ENCODE measurements around the gene FREM3. TPM values are rescaled to one million over a fixed set of nuclear protein-coding genes. Genes with fewer than 3 reads are reported as not detected.
A peak's percentile ranks its signal among the peaks of the same experiment; 100 is the strongest.

The FREM3 gene
- total RNA-seq, 1 donor from 2014 or later, result 0.38 TPM

DNA sequence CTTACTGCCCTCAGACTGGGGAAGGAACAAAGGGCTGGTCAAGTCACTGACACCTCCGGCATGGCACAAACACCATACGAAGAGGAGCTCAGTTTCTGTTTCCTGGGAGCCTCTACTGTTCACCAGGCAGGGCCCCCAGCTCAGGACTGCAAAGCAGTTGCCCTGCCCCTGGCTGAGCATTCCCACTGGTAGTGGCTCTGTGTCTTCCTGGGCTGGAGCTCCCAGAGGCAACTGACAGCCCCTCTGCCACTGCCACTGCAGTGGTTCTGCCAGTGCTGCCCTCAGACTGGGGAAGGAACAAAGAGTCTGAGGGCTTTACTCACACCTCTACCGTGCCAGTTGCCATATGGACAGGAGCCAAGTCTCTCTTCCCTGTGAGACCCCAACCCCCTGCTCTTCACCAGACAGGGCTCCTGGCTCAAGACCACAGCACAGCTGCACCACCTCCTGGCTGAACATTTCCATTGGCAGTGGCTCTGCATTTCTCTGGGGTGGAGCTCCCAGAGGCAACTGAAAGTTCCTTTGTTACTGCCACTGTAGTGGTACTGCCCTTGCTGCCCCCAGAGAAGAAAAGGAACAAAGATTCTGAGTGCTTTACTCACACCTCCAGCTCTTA lies 119.0 kb downstream of the FREM3 start:
- no peaks in the 10 kb centered on the region for H3K36me3 ChIP-seq
- peaks cover 9% of the 10 kb centered on the region for H3K9me3 ChIP-seq
- DNase-seq (no peak), ATAC-seq (no peak)
- H3K27me3 ChIP-seq (ENCODE audit: low read depth), result no peaks in the 10 kb centered on the region
- no peak overlapping the region for H3K4me3 ChIP-seq
- H3K4me1 ChIP-seq, result no peaks in the 10 kb centered on the region
- TF ChIP-seq, protein P1, sequence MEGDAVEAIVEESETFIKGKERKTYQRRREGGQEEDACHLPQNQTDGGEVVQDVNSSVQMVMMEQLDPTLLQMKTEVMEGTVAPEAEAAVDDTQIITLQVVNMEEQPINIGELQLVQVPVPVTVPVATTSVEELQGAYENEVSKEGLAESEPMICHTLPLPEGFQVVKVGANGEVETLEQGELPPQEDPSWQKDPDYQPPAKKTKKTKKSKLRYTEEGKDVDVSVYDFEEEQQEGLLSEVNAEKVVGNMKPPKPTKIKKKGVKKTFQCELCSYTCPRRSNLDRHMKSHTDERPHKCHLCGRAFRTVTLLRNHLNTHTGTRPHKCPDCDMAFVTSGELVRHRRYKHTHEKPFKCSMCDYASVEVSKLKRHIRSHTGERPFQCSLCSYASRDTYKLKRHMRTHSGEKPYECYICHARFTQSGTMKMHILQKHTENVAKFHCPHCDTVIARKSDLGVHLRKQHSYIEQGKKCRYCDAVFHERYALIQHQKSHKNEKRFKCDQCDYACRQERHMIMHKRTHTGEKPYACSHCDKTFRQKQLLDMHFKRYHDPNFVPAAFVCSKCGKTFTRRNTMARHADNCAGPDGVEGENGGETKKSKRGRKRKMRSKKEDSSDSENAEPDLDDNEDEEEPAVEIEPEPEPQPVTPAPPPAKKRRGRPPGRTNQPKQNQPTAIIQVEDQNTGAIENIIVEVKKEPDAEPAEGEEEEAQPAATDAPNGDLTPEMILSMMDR (IDR thresholded peaks at IDR 0.05), result no peak
- intact Hi-C loops (cut with DNase I), result no loop called here
- no peak overlapping the region for H3K27ac ChIP-seq

DNA sequence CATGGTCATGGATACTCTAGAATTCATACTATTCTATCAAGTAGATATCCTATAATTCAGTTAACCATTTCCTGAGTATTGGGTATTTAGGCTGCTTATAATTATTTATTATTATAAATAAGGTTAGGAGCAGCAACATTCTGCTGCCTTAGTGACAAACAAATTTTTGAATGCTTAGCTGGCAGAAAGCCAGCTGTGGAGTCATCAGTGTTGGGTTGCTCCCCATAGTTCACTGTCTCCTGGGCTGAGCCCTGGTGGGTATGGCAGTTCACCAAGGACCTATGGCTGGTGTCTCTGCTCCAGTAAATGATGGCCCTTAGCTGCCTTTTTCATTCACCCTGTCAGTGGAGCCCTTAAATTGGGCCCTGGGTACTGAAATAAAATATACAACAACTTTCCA lies 125.1 kb downstream of the FREM3 start:
- no peak overlapping the region for H3K4me3 ChIP-seq
- peaks cover 4% of the 10 kb centered on the region for H3K36me3 ChIP-seq
- no peaks in the 10 kb centered on the region for H3K27me3 ChIP-seq (ENCODE audit: low read depth)
- no peak for ATAC-seq
- H3K4me1 ChIP-seq, result no peaks in the 10 kb centered on the region
- H3K9me3 ChIP-seq, result no peaks in the 10 kb centered on the region
- intact Hi-C loops (cut with DNase I), result no loop called here
- no peak for DNase-seq
- no peak overlapping the region for H3K27ac ChIP-seq
- TF ChIP-seq, protein P1 (IDR thresholded peaks at IDR 0.05), result no peak

DNA sequence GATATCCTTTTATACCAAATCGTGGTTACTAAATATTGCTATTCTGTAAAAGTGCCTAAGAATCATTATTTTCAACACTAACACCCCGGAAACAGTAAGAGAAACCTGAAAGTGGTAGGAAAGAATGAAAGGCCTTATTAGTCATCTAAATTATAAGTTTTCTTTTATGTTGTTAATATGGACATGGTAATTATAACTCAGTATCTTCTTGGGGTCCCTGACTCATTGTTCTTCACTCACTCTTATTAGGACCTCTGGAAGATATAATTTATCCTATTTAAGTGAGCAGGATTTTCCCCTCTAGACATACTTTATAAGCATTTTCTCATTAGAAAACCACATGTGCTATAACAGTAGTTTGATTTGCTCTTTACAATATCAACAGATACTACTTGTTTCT lies 136.0 kb downstream of the FREM3 start:
- Histone ChIP-seq H3K27ac (no peak overlapping the region), H3K4me1 (no peaks in the 10 kb centered on the region), H3K9me3 (no peaks in the 10 kb centered on the region), H3K4me3 (no peak overlapping the region), H3K27me3 (ENCODE audit: low read depth) (no peaks in the 10 kb centered on the region), H3K36me3 (no peaks in the 10 kb centered on the region)
- intact Hi-C loops (cut with DNase I), result no loop called here
- DNase-seq, result no peak
- ATAC-seq, result no peak
- TF ChIP-seq, protein P1 (IDR thresholded peaks at IDR 0.05), result no peak

DNA sequence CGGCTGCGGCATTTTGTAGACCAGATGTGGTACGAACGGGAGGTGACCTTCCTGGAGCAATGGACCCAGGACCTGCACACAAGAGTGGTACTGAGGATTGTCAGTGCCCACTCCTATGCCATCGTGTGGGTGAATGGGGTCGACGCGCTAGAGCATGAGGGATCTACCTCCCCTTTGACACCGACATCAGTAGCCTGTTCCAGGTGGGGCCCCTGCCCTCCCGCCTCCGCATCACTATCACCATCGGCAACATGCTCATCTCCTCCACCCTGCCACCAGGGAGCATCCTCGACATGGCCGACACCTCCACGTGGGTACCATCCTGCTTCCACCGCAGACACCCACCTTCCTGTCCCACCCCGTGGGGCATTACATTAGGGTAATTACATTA lies 140.7 kb downstream of the FREM3 start:
- Histone ChIP-seq H3K27me3 (ENCODE audit: low read depth) (no peaks in the 10 kb centered on the region), H3K9me3 (no peaks in the 10 kb centered on the region), H3K4me3 (peak overlapping the region; percentile 64), H3K36me3 (peaks cover 9% of the 10 kb centered on the region), H3K27ac (peak overlapping the region; percentile 42), H3K4me1 (peaks cover 5% of the 10 kb centered on the region)
- intact Hi-C loops (cut with DNase I), result no loop called here
- TF ChIP-seq, protein P1 (IDR thresholded peaks at IDR 0.05), result no peak
- ATAC-seq, result peak; percentile 1 to 22
- no peak for DNase-seq

DNA sequence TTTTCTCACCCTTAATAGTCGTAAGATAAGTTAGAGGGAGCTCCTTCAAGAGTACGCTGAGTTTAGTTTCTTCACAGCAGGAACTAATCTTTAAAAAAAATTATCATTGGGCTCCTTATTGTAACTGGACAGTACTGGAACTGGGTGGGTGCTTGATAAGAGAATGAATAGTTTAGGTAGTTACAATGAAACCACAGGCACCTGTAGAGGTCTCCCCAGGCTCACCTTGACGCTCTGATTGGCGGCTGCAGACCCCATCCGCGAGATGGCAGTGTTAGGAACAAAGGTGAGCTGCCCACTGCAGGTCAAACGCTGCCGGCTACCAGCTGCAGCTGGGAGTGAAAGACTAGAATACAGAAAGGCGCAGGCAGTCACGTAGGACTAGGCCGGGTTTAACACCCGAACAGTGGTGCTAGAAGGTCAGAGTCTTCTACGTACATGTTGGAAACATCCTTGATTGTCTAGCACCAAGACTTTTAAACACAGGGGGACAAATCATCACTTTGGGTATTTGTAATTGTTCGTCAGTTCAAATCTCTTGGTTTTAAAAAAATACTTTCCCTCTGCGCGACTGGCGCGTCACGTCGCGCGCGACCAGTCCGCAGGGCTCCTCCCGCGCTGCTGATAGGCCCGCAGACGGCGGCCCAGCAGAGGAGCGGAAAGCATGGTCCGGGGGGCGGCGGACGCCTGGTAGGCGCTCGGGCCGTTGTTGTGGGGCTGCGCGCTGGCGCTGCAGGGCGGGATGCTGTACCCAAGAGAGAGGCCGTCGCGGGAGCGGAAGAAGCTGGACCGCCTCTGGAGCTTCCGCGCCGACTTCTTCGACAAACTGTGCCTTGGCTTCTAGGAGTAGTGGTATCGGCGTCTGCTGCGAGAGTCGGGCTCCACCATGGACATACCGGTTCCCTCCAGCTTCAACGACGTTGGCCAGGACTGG lies 141.4 kb downstream of the FREM3 start:
- DNase-seq, result peak; percentile 79
- Histone ChIP-seq H3K9me3 (no peaks in the 10 kb centered on the region), H3K36me3 (peaks cover 15% of the 10 kb centered on the region), H3K4me3 (peak overlapping the region; percentile 64), H3K27ac (peak overlapping the region; percentile 42), H3K27me3 (ENCODE audit: low read depth) (no peaks in the 10 kb centered on the region), H3K4me1 (peaks cover 5% of the 10 kb centered on the region)
- peak; percentile 91 to 94 for ATAC-seq
- intact Hi-C loops (cut with DNase I), result no loop called here
- TF ChIP-seq, protein P1 (IDR thresholded peaks at IDR 0.05), result peak; percentile 49
